Measurements from ENCODE around the gene RPL41. TPM values are rescaled to one million over a fixed set of nuclear protein-coding genes. Genes with fewer than 3 reads are reported as not detected.

Gene RPL41
- total and polyA plus RNA-seq, 9 of the 15 experiments (the other 6 are each of a cell fraction or from before 2014, with no cell fraction given), result 3,403 to 11,276 (median 5,604) TPM

DNA sequence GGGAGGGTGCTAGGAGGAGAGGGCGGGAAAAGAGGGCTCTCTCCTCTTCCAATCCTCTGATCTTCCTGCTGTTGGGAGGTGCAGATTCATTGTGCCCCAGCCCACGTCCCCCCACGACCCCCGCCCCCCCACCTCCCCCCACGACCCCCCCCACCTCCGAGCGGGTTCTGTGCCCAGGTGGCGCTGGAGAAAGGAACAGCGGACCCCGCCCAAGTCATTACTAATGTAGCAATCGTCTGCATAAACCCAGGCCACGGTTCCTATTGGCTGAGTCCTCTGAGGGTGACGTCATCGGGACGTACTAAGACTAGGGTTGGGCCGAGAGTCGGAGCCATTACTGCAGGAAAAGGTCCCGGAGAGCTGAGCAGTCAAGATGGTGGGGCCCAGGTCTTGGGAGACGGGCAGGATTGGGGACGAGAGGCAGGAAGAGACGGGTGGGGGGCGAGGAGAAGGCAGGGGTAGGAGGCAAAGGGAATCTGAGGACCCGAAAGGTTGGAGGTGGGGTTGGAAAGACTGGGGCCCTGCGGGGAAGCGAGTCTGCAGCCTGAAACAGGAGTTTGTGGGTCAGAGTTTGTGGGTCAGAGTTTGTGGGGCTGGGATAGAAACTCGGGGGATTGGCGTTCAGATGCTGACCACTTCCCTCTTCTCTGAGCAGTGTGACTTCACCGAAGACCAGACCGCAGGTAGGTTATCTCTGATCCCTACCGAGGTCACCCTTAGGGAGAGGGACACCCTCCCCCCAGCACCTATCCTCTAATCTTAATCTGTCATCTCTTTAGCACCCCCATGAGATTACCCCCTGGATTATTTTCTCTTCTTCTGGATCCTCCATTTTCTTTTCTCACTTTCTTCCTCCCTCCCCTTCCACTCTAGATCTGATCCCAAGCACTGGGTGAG lies 41.8 kb downstream of the RPL41 start, which contains the start of gene MYL6 (continued):
- TF ChIP-seq PBX2 (CRISPR knock-in tag; IDR thresholded peaks at IDR 0.05; ENCODE audit: low read depth) (no peak), PBX2 (tag; conservative IDR thresholded peaks at IDR 0.05; ENCODE audit: low read depth) (no peak), ZNF695 (CRISPR knock-in tag; IDR thresholded peaks at IDR 0.05) (no peak), NFIC (IDR thresholded peaks at IDR 0.05) (peak; percentile 62), ZNF23 (CRISPR knock-in tag; IDR thresholded peaks at IDR 0.05) (no peak), ZNF507 (tag; conservative IDR thresholded peaks at IDR 0.05) (no peak), SRSF9 (IDR thresholded peaks at IDR 0.05; ENCODE audit: borderline replicate concordance, low read depth, low read length) (no peak)
- TF ChIP-seq, protein P1, sequence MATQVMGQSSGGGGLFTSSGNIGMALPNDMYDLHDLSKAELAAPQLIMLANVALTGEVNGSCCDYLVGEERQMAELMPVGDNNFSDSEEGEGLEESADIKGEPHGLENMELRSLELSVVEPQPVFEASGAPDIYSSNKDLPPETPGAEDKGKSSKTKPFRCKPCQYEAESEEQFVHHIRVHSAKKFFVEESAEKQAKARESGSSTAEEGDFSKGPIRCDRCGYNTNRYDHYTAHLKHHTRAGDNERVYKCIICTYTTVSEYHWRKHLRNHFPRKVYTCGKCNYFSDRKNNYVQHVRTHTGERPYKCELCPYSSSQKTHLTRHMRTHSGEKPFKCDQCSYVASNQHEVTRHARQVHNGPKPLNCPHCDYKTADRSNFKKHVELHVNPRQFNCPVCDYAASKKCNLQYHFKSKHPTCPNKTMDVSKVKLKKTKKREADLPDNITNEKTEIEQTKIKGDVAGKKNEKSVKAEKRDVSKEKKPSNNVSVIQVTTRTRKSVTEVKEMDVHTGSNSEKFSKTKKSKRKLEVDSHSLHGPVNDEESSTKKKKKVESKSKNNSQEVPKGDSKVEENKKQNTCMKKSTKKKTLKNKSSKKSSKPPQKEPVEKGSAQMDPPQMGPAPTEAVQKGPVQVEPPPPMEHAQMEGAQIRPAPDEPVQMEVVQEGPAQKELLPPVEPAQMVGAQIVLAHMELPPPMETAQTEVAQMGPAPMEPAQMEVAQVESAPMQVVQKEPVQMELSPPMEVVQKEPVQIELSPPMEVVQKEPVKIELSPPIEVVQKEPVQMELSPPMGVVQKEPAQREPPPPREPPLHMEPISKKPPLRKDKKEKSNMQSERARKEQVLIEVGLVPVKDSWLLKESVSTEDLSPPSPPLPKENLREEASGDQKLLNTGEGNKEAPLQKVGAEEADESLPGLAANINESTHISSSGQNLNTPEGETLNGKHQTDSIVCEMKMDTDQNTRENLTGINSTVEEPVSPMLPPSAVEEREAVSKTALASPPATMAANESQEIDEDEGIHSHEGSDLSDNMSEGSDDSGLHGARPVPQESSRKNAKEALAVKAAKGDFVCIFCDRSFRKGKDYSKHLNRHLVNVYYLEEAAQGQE (IDR thresholded peaks at IDR 0.05; ENCODE audit: borderline replicate concordance), result no peak
- TF ChIP-seq, protein P1 (CRISPR knock-in tag; IDR thresholded peaks at IDR 0.05; ENCODE audit: low read depth), result 0 out of 2 replicates have a peak, but pooled peaks have one; percentile 46
- TF ChIP-seq, protein P2, sequence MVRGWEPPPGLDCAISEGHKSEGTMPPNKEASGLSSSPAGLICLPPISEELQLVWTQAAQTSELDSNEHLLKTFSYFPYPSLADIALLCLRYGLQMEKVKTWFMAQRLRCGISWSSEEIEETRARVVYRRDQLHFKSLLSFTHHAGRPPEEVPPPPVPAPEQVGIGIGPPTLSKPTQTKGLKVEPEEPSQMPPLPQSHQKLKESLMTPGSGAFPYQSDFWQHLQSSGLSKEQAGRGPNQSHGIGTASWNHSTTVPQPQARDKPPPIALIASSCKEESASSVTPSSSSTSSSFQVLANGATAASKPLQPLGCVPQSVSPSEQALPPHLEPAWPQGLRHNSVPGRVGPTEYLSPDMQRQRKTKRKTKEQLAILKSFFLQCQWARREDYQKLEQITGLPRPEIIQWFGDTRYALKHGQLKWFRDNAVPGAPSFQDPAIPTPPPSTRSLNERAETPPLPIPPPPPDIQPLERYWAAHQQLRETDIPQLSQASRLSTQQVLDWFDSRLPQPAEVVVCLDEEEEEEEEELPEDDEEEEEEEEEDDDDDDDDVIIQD (CRISPR knock-in tag; IDR thresholded peaks at IDR 0.05), result no peak

Measured in K562 (cell line).